GDM1 (cell line): ENCODE results near the gene SCG5.

Experiments
- DNase-seq: peaks from one replicate; lab custom pipeline; 2025; lab: John Stamatoyannopoulos, UW

The SCG5 gene

DNA sequence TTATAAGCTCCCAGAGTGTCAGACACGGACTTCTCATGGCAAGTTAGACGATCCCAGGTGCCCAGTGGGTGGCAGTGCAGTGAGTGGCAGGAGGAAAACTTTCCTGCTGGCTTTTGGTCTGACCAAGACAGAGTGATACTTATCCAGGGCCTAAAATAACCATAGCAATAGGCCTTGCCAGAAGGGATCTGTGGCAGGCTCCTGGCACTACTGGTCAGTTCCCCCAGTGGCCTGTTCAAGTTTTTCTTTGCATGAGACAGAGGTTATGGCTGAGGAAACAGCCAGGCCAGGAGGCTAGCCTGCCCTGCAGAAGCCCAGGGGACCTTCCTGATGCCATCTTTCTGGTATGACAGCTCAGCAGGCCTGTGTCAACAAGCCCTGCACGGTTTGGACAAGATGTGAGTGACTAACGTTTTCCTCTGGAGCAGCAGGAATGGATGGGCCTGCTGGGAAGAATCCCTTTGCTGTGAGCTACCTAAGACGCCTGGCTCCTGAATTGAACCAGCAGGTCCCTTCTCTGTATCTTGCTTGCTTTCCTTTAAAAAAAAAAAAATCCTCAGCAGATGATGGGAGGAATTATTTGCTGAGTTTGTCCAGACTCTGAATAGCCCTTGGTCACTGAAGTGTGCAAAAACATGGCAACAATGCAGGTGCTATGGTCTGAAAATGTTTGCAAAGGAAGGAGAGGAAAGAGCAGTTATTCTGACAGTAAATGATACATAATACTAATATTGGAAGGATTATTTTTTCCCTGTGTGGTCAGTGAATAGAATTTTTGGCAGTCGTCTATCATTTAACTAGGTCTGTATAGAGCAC, 18.0 kb downstream of the SCG5 start:
- DNase-seq, result no peak

DNA sequence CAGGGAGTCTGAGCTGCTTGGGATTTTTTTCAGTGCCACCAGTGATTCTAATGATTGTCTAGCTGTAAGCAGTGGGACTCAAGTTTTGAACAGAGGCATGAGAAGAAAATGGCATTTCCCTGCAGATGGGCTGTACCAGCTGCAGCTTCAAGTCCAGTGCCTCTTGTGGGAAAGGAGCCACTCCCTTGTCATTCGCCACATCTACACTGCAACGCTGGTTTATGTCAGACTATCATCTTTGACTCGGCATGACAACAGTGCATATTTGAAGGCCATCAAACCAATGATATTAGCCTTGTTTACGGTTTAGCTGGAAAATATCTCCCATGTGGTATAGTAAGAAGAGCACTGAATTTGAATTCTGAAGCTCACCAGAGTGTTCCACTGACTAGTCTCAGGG, 22.2 kb downstream of the SCG5 start:
- no peak for DNase-seq

DNA sequence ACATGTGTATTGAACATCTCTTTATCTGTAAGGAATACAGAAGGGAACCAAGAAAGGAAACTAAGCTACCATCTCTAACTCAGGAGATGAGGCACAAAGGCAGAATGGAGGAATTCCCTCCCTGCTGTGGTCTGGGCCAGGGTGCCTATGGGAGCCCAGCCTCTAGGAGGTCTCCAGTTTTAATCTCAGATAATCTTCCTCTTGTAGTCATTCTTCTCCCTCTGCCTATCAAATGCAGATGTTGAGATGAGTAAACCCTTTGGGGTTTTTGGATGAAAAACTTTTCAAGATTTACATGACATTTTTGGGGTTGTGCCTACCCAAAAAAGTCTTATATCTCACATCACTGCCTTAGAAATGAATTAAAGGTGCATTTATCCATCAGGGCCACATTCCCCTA, 23.3 kb downstream of the SCG5 start:
- DNase-seq, result no peak

DNA sequence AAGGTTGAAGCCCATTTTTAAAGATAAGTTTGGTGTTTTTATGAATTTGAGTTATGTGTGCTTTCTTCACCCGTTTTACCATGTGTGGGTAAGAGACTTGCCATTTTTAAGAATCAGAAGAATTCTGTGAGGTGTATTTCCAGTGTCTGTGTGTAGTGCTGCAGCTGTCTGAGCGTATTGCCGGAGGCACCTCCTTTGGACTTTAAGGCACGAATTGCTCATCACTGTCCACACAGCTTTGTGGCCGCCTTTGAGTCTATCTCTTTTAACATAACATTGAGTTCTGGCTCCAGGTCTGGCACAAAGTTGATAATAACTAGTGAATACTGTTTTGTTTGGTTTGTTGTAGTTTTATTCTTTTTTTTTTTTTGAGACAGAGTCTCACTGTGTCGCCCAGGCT, 25.8 kb downstream of the SCG5 start:
- no peak for DNase-seq

DNA sequence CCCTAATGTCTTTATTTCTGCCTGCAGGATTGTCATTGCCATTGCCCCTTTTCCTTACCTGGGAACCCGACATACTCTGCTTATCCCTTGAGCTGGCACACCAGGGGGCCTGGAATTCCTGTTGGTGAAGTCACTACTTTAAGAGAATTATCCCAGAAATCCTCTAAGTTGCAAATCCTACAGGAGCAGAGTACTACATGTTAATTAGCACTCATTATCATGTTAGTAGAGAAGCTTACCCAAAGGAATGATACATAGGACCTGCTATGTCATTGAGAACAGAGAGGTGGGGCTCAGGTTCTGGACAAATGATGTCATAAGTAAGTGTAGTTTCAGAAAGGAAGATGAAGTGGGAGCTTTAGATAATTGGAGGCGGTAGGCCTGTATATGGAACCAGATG, 27.4 kb downstream of the SCG5 start:
- DNase-seq, result no peak

DNA sequence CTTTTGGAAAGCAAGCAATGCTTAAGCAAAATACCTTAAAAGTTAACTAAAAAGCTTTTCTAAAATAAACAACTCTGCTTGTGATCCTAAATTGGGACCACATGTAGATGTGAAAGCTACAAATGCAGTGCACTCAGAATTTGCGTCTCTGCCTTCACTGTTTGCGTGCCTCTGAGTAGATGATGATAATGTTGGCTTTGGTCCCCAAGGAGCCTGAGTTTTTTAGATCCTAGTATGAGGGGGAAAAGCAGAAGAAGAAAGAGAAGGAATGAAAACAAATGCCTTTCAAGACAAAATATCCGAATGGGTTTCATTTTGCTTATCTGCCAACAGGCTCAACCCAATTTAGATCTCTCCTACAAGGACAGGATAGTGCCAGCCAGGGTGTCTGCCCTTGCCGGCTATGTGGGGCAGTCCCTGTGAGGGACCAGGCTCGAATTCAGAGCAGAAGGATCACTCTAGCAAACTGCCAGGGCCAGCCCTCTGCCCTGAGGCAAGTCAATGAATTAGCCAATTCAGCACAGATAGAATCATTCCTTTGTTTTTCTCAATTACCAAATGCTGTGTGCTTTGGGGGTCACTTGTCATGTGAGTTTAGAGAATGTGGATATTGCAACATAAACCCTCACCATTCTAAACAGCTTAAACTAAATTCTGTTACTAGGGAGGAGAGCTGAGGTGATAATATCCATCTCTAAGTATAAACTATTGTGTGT, 28.5 kb downstream of the SCG5 start:
- no peak for DNase-seq

DNA sequence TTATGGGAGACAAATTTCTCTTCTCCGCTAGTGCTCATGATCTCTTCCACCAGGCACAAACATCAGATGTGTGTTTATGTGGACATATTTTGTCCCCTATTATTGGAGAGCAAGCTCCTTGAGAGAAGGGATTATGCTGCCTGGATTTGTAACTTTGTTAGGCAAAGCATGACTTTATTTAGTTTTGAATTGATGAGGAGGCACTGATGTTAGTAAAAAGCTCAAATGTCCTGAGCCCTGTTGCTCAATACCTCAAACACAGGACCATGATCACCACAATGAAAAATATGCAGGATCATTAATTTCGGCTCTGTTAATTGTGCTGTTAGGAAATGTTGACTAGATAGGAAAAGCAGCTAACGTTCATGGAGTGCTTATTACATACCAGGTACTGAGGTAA, 29.1 kb downstream of the SCG5 start:
- DNase-seq, result no peak

DNA sequence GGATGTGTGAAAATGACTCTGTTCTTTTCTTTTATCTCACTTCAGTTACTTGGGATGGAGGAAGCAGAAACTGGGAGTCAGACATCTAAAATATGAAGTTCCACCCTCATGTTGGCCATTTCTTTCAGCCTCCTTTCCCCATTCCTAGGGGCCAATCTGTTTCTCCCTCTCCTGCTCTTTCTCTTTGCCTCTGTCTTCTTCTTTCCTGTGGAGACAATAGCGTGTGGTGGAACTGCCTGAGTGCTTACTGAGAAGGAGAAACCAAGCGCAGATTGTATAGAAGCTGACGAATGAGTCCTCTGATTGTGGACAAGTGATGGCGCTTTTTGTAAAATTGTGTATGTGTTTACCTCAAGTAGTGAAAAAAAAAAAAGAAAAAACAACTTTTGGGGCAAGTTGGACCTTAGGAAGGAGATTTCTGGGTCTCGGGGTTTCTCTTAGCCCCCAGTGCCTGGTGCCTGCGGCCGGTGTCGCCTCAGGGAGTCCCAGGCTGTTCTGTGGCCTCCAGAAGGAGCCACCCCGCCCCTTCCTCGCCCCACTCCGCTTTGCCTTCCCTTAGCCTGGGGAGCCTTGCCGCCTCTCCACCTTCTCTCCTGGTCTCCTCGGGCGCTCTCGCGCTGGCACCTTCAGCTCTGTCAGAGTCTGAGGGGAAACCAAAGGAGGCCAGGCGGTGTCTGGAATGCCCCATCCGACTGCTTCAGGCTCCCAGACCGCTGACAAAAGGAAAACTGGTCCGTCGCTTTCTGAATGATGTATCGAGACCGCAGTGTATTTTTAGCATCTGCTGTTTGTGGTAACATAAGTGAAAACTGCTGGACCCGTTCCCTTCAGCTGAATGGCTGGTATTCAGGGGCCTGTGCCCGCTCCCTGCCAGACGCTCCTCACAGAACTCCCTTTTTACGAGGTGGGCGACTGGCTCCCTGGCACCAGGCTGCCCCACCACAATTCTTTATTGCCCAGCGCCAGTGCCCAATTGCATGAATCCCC, 30.1 kb downstream of the SCG5 start:
- DNase-seq, result no peak

DNA sequence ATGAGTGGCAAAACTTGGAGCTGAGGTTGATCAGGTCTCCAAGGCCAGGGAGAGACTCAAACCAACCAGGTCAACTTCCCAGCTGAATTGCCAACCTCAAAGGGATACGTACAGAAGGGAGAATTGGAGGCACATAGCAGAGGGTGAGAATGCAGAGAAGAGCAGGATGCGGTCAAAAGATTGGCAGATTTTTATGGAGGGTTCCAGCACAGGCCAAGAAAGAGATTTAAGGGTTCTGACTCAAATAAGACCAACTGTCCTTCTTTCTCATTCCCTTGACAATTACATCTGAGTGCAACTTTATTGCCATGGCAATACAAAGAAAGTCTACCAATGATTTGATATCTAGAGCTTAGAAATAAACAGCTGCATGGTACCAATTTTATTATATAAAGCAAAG, 33.2 kb downstream of the SCG5 start:
- no peak for DNase-seq

DNA sequence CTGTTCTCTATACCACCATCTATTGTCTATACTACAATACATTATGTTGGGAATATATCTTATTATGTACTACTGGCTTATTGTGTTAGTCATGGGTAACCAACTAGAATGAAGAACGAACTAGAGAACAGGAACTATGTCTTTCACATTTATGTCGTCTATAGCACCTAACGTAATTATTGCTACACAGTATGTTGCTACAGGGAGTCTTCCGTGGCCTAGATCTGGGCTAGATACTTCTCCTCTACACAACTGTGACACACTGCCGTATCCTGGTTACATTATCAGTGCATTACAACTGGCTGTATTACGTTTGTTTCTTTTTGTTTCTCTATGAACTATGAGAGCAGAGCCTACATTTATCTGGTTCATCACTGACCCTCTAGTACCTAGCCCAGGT, 34.0 kb downstream of the SCG5 start:
- no peak for DNase-seq

DNA sequence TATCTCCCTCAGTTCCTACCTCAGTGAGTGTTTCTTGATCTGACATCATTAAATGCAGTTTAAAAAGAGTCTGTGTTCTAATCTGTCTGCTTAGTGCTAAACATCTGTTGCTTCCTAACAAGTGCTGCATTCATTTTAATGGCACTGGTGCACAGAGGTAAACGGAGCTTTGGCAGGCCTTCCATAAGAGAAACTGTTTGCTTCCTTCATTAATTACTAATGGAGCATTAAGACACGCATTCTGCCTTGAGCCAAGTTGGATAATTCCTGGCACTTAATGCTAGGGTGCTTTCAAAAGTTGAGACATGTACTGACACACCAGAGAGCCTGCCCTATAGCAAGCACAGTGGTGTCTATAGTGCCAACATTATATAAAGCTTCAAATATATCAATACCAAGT, 34.7 kb downstream of the SCG5 start:
- DNase-seq, result no peak

DNA sequence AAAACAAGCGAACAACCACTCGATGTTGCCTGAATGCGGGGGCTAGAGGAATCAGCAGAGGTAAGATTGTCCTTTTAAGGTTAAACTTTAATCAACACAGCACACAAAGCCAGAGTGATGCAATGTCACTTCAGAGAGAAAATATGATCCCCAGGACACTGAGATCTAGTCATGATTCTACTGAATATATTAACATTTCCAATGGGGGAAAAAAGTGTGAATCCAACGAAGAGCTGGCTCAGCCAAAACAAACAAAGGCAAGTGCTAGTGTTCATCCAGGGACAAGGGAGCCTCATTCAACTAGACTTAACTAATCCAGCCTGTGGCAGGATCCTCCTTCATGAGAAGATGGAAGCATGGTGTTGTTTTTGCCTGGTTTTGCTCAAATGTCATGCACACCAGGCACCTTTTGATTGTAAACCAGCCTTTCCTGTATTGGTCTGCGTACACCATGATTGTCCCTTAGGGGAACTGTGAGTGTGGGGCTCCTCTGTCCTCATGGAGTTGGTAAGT, 35.8 kb downstream of the SCG5 start:
- DNase-seq, result no peak

DNA sequence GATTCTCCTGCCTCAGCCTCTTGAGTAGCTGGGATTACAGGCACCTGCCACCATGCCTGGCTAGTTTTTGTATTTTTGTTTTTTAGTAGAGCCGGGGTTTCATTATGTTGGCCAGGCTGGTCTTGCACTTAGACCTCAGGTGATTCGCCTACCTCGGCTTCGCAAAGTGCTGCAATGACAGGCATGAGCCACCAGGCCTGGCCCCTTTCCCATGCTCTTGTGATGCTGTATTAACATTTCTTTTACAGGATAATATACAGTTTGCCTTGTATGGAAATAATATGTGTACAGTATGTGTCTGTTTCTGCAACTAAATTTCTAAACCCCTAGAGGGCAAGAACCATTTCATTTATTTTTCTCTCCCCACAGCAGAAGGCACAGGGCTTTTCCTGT, 37.8 kb downstream of the SCG5 start:
- no peak for DNase-seq

DNA sequence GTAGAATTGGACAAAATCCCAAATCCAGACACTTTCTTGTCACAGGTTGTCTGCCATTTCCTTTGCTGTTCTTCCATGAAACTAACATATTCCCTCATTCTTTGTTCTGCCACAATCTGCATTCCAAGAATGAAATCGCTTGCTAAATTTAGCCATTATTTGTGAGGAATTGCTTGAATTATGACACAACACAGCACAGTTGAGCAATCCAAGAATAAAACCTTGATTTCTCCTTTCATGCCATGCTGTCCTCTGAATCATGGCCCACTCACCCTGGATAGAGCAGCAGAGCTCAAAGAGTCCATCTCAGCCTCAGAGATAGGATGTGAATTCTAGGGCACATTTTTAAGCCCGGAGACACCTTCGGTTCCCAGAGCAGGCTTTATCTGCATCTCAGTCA, 41.1 kb downstream of the SCG5 start:
- DNase-seq, result no peak

DNA sequence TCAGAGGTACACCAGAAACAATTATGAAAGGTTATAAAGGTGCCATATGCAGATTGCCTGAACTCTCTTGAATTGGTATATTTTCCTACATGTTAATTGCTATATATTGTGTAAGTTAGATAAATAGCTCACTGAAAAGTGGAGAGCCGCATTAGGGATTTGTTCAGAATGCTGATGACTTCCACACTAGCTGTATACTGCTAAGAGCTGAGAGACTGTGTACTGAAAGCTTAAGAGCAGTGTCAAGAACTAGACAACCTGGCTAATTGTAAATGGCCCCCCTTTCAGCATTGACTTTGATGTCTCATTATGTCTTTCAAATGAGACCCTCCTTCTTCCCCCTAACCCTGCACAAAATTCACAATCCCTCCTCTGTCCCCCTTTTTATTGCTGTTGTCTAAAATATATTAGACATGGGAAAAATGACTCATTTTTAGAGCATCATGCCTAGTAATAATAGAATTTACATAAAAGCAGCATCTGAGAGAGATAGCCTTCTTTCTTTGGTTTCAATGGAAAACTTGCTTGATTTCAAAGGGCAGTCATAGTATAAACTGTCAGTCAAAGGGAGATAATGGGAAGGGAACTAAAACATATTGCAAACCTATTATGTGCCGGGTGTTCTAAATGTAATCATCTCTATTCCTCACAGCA, 41.6 kb downstream of the SCG5 start:
- DNase-seq, result no peak

DNA sequence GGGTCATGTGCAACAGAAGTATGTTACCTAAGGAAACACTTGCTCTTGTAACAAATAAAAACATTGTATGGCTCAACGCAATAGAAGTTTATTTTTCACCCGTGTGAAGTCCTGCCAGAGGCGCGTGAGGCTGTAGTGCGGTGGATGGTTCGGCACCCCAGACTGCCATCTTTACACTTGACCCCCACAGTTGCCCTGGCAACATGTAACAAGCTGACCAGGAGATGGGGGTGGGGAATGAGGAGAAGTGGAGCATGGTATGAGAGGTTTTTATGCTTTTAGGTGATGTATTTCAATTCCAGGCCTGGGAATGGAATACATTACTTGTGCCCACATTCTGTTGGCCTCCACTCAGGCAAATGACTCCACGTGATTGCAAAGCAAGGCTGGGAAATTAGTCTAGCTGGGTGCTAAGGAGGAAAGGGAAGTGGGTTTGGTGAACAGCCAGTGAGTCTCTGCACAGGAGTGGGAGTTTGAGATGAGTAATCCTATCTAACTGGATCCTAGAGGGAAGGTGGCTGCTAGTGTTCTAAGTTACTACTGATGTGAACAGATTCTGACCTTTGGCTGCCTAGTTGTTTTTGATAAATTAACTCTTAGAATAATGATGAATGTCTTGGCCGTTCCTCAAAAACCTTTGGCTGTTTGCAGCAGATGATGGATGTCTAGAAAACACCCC, 42.5 kb downstream of the SCG5 start:
- peak; percentile 38 for DNase-seq

DNA sequence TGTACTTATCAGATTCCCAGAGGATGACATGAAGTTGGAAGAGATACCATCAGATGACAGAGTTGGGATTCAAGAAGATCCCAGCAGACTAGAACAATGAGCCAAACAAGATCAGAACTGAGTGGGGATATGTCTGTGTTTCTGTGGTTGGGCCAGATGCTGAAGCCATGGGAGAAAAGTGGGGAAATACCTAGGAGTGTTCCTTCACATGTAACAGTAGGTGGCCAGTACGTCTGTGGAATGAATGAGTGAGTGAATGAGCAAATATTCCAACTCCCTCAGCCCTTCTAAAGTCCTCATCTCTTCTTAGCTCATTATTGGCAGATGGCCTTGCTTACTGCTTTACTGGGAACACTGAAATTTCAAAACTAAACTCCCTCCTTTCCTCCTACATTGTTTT, 44.1 kb downstream of the SCG5 start:
- DNase-seq, result no peak

DNA sequence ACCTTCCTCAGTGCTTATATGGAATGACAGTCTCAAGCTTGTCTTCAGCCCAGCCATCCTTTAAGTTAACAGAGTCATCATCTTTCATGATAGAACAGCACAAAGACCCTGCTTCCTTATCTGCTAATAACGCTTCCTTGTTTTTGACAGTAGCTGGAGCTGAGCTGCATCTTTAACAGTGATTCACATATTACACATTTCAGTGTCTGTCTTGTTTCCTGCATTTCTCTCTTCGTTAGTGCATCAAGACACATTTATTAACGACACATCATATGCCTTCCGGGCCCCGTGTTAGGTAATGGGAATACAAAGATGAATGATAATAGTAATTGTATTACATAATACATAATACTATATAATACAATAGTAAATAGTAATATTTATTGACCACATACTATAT, 46.0 kb downstream of the SCG5 start:
- DNase-seq, result no peak

DNA sequence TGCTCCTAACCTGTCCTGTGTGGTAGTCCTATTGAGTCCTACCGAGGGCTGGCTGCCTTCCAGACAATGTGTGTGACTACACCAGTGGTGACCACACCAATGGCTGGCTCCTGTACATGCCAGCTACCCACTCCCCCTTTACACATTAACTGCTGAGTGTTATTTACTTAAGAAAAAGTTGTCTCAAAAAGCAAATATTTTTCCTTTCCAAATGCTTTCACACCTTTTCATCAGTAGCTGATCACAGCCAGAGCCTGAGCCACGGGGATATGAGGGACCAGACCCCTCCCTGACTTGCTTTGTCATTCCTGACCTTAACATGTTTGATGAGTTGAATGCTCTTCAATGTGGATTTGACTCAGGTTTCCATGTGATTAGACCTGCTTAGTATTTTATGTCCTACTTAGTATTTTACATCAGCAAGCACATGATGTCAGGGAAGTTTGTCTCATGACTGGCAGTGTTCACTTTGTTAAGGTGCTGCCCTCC, 46.7 kb downstream of the SCG5 start:
- DNase-seq, result no peak

DNA sequence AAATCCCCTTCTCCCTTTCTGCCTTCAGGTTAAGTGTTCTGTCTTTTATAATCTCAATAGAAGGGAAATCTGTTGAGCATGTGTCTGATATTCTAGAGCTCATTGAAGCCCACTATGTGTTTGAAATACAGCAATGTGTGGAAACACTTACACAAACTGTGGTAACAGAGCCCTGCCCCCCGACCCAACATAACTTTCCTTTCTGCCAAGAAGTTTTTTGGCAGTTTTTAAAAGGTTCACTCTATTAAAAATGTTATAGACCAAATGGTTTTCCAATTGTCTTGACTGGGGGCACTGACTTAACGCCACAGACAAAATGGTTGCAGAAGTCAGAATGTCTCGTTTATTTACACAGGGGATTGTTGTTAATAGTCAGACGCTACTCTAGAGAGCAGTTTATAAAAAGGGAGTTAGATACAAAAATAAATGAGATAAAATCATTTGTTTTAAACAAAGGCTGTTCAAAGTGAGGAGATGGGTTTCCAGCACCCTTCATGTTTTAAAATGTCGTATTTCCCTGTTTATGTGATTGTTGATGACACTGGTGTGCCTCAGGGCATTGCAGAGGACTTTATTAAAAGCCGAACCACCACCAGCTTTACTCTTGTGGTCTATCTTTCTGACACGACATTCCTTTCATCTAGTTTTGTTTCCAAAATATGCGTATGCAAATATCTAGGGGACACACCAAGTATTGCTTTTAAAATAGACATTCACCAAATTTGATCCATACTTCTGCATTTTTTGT, 49.6 kb downstream of the SCG5 start:
- no peak for DNase-seq
